ENCODE measurements around the gene NKAIN4.

DNA sequence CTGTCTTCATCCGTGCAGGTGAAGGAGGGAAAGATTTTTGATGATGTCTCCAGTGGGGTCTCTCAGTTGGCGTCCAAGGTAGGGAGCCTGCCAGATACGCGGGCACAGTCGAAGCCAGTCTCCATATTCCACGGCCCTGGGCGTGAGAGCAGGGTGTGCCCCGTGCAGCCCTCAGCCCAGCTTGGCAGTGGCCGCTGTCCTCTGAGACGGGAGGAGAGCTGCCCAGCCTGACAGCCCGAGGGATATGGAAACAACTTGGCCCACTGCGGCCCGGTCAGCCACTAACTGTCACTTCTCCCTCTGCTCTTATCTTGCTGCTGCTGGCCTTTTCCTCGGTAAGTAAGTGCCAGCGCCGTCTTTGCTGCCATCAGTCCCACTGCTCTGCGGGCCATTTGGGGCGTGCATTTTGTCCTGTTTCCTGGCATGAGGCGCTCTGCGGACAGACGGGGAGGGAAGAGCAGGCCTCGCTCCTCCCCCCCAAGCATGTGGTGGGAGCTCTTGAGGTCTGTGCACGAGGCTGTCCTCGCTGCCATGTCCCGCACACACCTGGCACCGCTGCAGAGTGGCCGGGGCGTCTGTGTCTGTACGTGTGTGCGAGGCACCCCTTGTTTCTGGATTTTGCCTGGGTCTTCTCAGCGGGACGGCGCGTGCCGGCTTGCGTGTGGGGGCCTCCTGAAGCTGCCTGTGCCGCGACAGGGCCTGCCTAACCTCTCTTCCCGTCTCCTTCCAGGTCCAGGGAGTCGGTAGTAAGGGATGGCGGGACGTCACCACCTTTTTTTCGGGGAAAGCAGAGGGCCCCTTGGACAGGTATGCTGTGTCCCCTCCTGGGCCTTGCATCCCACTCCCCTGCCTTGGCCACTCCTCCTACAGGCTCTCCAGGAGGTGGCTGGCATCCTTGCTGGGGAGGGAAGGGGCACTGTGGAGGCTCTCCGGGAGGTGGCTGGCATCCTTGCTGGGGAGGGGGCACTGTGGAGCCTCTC, 31.7 kb upstream of the NKAIN4 start:
- TF ChIP-seq CTCF (IDR thresholded peaks at IDR 0.05) (no peak), POLR2A (IDR thresholded peaks at IDR 0.05) (no peak), POLR2AphosphoS5 (IDR thresholded peaks at IDR 0.05) (no peak)

All from breast epithelium (tissue), 3 donors.